Esophagus squamous epithelium (tissue), 5 donors: Measurements from ENCODE around the gene CLEC4G. TPM values are rescaled to one million over a fixed set of nuclear protein-coding genes. Genes with fewer than 3 reads are reported as not detected.

Experiments used
- DNase-seq: peaks from one replicate; lab custom pipeline; 2025; lab: John Stamatoyannopoulos, UW
- H3K27ac ChIP-seq, 4 donors: fragments of 200-600 bp; sonication (generic); one replicate each; pipeline ENCODE4 v1.5.1; 2016 to 2019; ENCODE audit warnings: mild to moderate bottlenecking in 1 of 4
- H3K27me3 ChIP-seq, 4 donors: fragments of 200-600 bp; sonication (generic); 1 replicate in 3 of 4; 2 replicates in 1 of 4; pipeline versions ENCODE4 v1.5.1 to v1.6.0; 2017 to 2021; ENCODE audit warnings: antibody characterized with exemption in 1 of 4
- H3K36me3 ChIP-seq, 3 donors: fragments of 200-600 bp; sonication (generic); one replicate each; pipeline ENCODE4 v1.5.1; 2016 to 2019
- H3K4me1 ChIP-seq, 3 donors: fragments of 200-600 bp; sonication (generic); one replicate each; pipeline ENCODE4 v1.5.1; 2017 to 2019
- H3K4me3 ChIP-seq, 4 donors: fragments of 200-600 bp; sonication (generic); 1 replicate in 3 of 4; 2 replicates in 1 of 4; pipeline ENCODE4 v1.5.1; 2016 to 2019; ENCODE audit warnings: mild to moderate bottlenecking in 2 of 4, moderate library complexity in 1 of 4
- H3K9me3 ChIP-seq, 3 donors: fragments of 200-600 bp; sonication (generic); one replicate each; pipeline ENCODE4 v1.5.1; 2016 to 2019
- CTCF ChIP-seq, 6 experiments: fragments of 450-650 bp in 4 of 6; fragments of 200-600 bp in 2 of 6; sonication (generic) in 2 of 6; IDR thresholded peaks; one replicate each; pipeline ENCODE4 v1.5.1; 2016 to 2019; ENCODE audit warnings: antibody characterized with exemption in 6 of 6, mild to moderate bottlenecking in 4 of 6, moderate library complexity in 4 of 6
- POLR2A ChIP-seq, 4 donors: fragments of 450-650 bp; IDR thresholded peaks; one replicate each; pipeline ENCODE4 v1.6.1; 2017; ENCODE audit warnings: antibody characterized with exemption in 4 of 4, mild to moderate bottlenecking in 4 of 4, moderate library complexity in 3 of 4
- WGBS, 2 donors: methylation state at CpG; one replicate each; pipeline ENCODE4 v1.1.5; 2018; 5-methylcytosine and 5-hydroxymethylcytosine counted together
- intact Hi-C: fragments of 100-400 bp; cut with DNase I; formaldehyde crosslinking; loops from one replicate; pipeline ENCODE4 v1.15.0; 2022
- total RNA-seq, 4 donors: library from RNA; depleted of rRNA; stranded (reverse); fragments of >200 nt; gene quantifications; one replicate each; pipeline ENCODE4 v1.1.0, GENCODE V29; 2016
- donor health status: DM: yes; HTN: yes; CAD: no.

CLEC4G gene
- total RNA-seq, 4 donors from 2014 or later, result 0.18 to 3.2 (median 1.1) TPM; not detected in 1

- H3K4me1 ChIP-seq, result no peaks in the 10 kb centered on the region
- H3K4me3 ChIP-seq, result no peak overlapping the region
- no peaks in the 10 kb centered on the region for H3K9me3 ChIP-seq
- H3K36me3 ChIP-seq, result no peaks in the 10 kb centered on the region
- H3K27ac ChIP-seq, result no peak overlapping the region
- WGBS, 2 donors, result 69 to 75% methylated on average over 8 of the region's 8 CpGs
- intact Hi-C loops, result no loop called here
- TF ChIP-seq POLR2A (IDR thresholded peaks at IDR 0.05), result no peak
- no peak for TF ChIP-seq CTCF (IDR thresholded peaks at IDR 0.05)
- no peak for DNase-seq
- H3K27me3 ChIP-seq, result peaks cover 0 to 74% (median 2%) of the 10 kb centered on the region in 4 donors
These were observed 28.6 kb downstream of the CLEC4G start for GRCh38 chr19:7703332-7703731.

GRCh38 chr19:7701654-7702457, 30.1 kb downstream of the CLEC4G start, which contains the start of gene FCER2:
FCER2 (minus strand) TSS chr19:7702131; CDS start chr19:7699760, 2,371 bp downstream.
- Histone ChIP-seq H3K36me3 (no peaks in the 10 kb centered on the region), H3K27ac (no peak within 1 kb of the TSS), H3K27me3 (peaks cover 0 to 89% (median 3%) of the 10 kb centered on the region in 4 donors), H3K9me3 (no peaks in the 10 kb centered on the region), H3K4me3 (no peak within 1 kb of the TSS), H3K4me1 (no peaks in the 10 kb centered on the region)
- no peak for DNase-seq
- TF ChIP-seq CTCF (IDR thresholded peaks at IDR 0.05), result no peak
- no peak for TF ChIP-seq POLR2A (IDR thresholded peaks at IDR 0.05)
- 38 to 58% methylated on average over 7 to 16 of the region's 20 CpGs for WGBS, 2 donors
- intact Hi-C loops, result no loop called here

- Histone ChIP-seq H3K4me1 (no peaks in the 10 kb centered on the region), H3K9me3 (no peaks in the 10 kb centered on the region), H3K4me3 (no peak overlapping the region), H3K36me3 (no peaks in the 10 kb centered on the region), H3K27me3 (peaks cover 0 to 85% (median 3%) of the 10 kb centered on the region in 4 donors), H3K27ac (no peak overlapping the region)
- intact Hi-C loops, result no loop called here
- no peak for TF ChIP-seq CTCF (IDR thresholded peaks at IDR 0.05)
- DNase-seq, result no peak
- 79 to 87% methylated on average over 5 to 8 of the region's 12 CpGs for WGBS, 2 donors
These were observed 30.8 kb downstream of the CLEC4G start for GRCh38 chr19:7701049-7701653.

- H3K4me3 ChIP-seq, result no peak overlapping the region
- intact Hi-C loops, result no loop called here
- no peaks in the 10 kb centered on the region for H3K9me3 ChIP-seq
- H3K36me3 ChIP-seq, result no peaks in the 10 kb centered on the region
- 55 to 56% methylated on average over 13 to 15 of the region's 15 CpGs for WGBS, 2 donors
- peaks cover 0 to 80% (median 3%) of the 10 kb centered on the region in 4 donors for H3K27me3 ChIP-seq
- no peaks in the 10 kb centered on the region for H3K4me1 ChIP-seq
- no peak for DNase-seq
- TF ChIP-seq CTCF (IDR thresholded peaks at IDR 0.05), result no peak
- TF ChIP-seq POLR2A (IDR thresholded peaks at IDR 0.05), result no peak
- no peak overlapping the region for H3K27ac ChIP-seq
These were observed 32.2 kb downstream of the CLEC4G start for GRCh38 chr19:7699417-7700401.
